HPDE6-E6E7 (cell line): ENCODE measurements around the gene CPNE6.
"Not testable (repeated sequence)": the region's sequence is repeated elsewhere in the genome, so short reads cannot be mapped to it uniquely, and the experiment has no call there.

Experiments
- DNase-seq: peaks from one replicate; pipeline ENCODE4 v3.0.0; 2011; ENCODE audit warnings: missing footprints; ENCODE audit errors: extremely low spot score

Gene CPNE6

GRCh38 chr14:24071144-24071697, at the start of gene CPNE6:
Gene CPNE6 (plus strand): TSS chr14:24071562. CDS start chr14:24072937, 1,375 bp downstream.
- DNase-seq, result no peak

GRCh38 chr14:24024939-24025418, 46.4 kb upstream of the CPNE6 start:
- not testable (repeated sequence) for DNase-seq

DNA sequence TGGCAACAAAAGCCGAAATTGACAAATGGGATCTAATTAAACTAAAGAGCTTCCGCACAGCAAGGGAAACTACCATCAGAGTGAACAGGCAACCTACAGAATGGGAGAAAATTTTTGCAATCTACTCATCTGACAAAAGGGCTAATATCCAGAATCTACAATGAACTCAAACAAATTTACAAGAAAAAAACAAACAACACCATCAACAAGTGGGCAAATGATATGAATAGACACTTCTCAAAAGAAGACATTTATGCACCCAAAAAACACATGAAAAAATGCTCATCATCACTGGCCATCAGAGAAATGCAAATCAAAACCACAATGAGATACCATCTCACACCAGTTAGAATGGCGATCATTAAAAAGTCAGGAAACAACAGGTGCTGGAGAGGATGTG, 41.7 kb upstream of the CPNE6 start:
- DNase-seq, result not testable (repeated sequence)

- DNase-seq, result not testable (repeated sequence)
Measured at GRCh38 chr14:24031331-24031730, 40.0 kb upstream of the CPNE6 start.

- DNase-seq, result no peak
Measured at GRCh38 chr14:24032727-24033418, 38.5 kb upstream of the CPNE6 start.

- not testable (repeated sequence) for DNase-seq
Measured at GRCh38 chr14:24035769-24036168, 35.6 kb upstream of the CPNE6 start.

DNA sequence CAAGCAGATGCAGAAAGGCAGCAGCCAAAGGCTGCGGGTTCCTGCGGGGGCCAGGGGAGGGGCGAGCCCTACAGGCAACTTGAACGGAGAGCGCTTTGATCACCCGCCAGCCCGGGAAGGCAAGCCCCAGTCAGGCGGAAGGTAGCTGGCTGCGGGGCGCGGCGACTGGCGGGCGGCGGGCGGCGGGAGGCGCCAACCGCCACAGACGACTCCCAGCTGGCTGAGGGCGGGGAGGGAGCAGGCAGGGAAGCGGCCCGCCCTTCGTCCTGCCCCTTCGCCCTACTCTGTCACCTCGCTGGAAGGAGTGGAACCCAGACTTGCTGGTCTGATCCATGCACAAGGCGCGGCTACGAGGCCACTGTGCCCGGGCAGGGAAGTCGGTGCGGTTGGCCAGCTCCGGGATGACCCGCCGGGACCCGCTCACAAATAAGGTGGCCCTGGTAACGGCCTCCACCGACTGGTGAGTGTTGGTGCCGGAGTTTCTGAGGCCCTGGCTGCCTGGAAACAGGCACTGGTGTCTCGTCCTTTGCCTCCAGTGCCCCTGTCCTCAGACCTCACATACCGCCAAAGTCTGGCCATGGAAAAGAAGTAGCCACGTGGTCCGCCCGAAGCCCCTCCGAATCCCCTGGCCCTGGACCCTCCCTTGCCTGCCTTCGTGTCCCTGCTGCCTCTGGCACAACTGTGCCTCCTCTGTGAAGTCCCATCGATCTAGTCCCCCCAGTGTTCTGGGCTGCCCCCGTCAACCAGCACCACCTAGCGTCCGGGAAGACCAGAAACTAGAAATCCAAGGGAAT, 35.0 kb upstream of the CPNE6 start:
- DNase-seq, result no peak

- DNase-seq, result not testable (repeated sequence)
Measured at GRCh38 chr14:24036963-24037657, 34.3 kb upstream of the CPNE6 start.

DNA sequence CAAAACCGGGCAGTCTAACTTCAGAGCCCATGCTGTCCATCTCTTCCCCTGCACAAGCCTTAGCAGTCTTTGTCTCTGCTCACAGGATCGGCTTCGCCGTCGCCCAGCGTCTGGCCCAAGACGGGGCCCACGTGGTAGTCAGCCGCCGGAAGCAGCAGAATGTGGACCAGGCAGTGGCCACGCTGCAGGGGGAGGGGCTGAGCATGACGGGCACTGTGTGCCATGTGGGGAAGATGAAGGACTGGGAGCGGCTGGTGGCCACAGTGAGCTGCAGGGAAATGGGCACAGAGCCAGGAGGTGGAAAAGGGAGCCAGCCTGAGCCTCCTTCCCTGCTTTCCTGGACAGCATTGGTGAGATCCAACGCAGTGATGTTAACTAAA, 33.7 kb upstream of the CPNE6 start:
- DNase-seq, result no peak

DNA sequence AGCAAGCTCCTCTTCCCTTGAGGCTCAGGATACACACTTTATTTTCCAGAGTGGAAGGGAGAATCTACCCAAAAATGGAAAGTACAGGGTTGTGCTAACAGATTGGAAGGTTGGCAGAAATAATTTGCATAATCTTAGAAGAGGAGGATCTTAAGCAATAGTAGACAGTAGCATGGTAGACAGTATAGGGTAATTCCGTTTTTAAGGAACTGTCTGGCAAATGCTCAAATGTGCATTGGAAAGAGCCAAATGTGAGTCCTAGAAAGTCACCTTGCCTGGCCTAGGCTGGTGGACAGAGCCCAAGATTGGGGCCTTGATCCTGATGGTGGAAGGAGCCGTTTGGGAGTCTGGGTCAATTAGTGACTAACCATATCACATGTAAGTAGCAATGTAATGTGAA, 32.7 kb upstream of the CPNE6 start:
- no peak for DNase-seq

GRCh38 chr14:24040692-24041091, 30.7 kb upstream of the CPNE6 start:
- DNase-seq, result no peak

GRCh38 chr14:24042746-24043145, 28.6 kb upstream of the CPNE6 start:
- no peak for DNase-seq

DNA sequence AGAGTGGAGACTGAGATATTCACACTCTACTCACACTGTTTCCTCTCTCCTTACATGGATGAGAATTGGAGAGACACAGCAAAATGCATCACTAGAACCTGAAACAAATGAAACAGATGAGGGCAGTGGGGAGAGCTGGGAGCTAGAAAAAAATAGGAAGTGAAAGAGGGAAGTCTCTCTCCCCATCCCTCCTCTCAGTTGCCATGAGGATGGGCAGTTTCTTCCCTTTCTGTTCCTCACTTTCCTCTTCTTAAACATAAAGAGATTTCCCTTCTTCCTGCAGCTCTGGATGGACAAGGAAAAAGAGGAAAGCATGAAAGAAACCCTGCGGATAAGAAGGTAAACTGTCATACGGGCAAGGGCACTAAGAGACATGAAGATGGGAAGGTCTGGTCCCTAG, 22.4 kb upstream of the CPNE6 start:
- DNase-seq, result not testable (repeated sequence)

DNA sequence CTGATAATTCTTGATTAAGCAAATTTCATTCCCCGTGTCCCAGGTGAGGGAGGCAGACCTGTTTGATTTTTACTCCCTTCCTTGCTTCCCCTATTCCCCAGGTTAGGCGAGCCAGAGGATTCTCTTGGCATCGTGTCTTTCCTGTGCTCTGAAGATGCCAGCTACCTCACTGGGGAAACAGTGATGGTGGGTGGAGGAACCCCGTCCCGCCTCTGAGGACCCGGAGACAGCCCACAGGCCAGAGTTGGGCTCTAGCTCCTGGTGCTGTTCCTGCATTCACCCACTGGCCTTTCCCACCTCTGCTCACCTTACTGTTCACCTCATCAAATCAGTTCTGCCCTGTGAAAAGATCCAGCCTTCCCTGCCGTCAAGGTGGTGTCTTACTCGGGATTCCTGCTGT, 20.6 kb upstream of the CPNE6 start:
- not testable (repeated sequence) for DNase-seq

- no peak for DNase-seq
Measured at GRCh38 chr14:24051176-24051788, 20.1 kb upstream of the CPNE6 start.

GRCh38 chr14:24051789-24052655, 19.3 kb upstream of the CPNE6 start, which contains the start of gene CARMIL3:
Gene CARMIL3 (plus strand): TSS chr14:24052009. CDS start chr14:24052154, 145 bp downstream.
- peak; percentile 66 for DNase-seq

GRCh38 chr14:24052656-24053547, 18.5 kb upstream of the CPNE6 start:
- DNase-seq, result no peak

GRCh38 chr14:24053548-24054323, 17.6 kb upstream of the CPNE6 start:
- no peak for DNase-seq

DNA sequence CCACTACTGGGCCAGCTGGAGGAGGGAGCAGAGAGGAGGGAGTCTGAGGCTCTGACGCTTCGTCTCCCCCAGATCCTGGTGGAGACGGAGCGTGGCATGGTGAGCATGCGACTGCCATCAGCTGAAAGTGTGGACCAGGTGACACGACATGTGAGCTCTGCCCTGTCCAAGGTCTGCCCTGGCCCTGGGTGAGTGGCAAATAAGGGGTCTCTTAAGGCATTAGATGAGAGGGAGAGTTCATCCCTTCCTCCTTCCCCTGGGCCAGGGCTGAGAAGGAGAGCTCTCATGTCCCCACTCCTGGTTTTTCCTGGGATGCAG, 17.1 kb upstream of the CPNE6 start:
- no peak for DNase-seq
